LNCAP (cell line): Measurements from ENCODE around the gene WIPF3.

Experiments used
- CTCF ChIP-seq: fragments of 450-650 bp; IDR thresholded peaks from 2 replicates; pipeline ENCODE4 v1.5.1; 2017; ENCODE audit warnings: mild to moderate bottlenecking

Gene WIPF3

GRCh38 chr7:29853072-29853471 lies 46.8 kb downstream of the WIPF3 start:
- TF ChIP-seq CTCF, result no peak

GRCh38 chr7:29853789-29854188 lies 47.5 kb downstream of the WIPF3 start:
- no peak for TF ChIP-seq CTCF

- TF ChIP-seq CTCF, result no peak
Measured at GRCh38 chr7:29854257-29854938, 48.1 kb downstream of the WIPF3 start.

- no peak for TF ChIP-seq CTCF
Measured at GRCh38 chr7:29857654-29858053, 51.3 kb downstream of the WIPF3 start.

- TF ChIP-seq CTCF, result no peak
Measured at GRCh38 chr7:29858191-29858951, 52.1 kb downstream of the WIPF3 start.

GRCh38 chr7:29859104-29859503 lies 52.8 kb downstream of the WIPF3 start:
- no peak for TF ChIP-seq CTCF

GRCh38 chr7:29859524-29860185 lies 53.3 kb downstream of the WIPF3 start:
- TF ChIP-seq CTCF, result no peak
